OCI-M2 (cell line): ENCODE results near the gene TPSB2.
"Not testable (repeated sequence)": the region's sequence is repeated elsewhere in the genome, so short reads cannot be mapped to it uniquely, and the experiment has no call there.

ENCODE experiments used
- DNase-seq: peaks from one replicate; lab custom pipeline; 2025; ENCODE audit not compliant: unreplicated experiment; lab: John Stamatoyannopoulos, UW

TPSB2 gene

DNA sequence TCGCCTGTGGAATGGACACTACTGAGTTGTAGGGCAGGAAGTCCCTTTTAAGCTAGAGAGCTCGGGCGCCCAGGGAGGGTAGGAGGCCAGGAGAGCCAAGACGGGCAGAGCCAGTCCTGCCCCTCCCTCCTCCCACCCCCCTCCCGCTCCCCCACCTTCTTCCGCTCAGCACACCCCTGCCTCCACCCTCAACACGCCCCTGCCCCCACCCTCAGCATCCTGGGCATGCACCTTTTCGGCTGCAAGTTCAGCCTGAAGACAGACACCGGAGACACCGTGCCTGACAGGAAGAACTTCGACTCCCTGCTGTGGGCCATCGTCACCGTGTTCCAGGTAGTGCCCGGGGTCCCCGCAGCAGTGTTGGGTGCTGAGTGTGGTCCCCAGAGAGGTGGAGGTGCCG, 23.2 kb downstream of the TPSB2 start:
- DNase-seq, result no peak

- no peak for DNase-seq
These were observed 23.7 kb downstream of the TPSB2 start for GRCh38 chr16:1206326-1206725.

DNA sequence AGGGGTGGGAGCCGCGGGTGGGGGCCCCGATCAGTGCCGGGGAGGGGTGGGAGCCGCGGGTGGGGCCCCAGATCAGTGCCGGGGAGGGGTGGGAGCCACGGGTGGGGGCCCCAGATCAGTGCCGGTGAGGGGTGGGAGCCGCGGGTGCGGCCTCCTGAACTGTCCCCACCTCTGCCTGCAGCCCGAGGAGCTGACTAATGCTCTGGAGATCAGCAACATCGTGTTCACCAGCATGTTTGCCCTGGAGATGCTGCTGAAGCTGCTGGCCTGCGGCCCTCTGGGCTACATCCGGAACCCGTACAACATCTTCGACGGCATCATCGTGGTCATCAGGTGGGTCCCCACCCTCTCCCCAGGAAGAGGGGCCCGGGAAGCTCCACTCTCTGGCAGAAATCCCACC, 25.1 kb downstream of the TPSB2 start:
- no peak for DNase-seq

DNA sequence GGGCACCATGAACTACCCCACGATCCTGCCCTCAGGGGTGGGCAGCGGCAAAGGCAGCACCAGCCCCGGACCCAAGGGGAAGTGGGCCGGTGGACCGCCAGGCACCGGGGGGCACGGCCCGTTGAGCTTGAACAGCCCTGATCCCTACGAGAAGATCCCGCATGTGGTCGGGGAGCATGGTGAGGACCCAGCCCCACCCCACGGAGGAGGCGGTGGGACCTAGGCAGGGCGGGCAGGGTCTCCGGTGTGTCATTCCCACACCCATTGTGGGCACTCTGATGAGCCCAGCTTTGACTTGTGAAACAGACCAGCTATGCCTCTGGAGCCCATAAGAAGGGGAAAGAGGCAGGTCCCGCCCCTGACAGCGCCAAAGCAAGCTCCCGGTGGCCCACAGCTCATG, 27.7 kb downstream of the TPSB2 start:
- DNase-seq, result no peak

- no peak for DNase-seq
These were observed 28.5 kb downstream of the TPSB2 start for GRCh38 chr16:1201444-1201843.

DNA sequence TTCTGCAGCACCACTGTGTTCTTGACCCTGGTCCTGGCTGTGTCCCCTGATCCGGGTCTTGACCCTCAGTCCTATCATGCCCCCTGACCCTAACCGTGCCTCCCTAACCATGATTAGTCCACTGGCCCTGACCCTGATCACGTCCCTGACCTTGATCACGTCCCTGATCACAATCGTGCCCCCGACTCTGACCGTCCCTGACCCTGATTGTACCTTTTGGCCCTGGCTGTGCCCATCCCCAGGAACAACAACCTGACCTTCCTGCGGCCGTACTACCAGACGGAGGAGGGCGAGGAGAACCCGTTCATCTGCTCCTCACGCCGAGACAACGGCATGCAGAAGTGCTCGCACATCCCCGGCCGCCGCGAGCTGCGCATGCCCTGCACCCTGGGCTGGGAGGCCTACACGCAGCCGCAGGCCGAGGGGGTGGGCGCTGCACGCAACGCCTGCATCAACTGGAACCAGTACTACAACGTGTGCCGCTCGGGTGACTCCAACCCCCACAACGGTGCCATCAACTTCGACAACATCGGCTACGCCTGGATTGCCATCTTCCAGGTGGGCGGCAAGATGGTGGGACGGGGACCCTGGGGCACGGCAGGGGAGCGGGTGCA, 29.9 kb downstream of the TPSB2 start:
- DNase-seq, result no peak

- DNase-seq, result no peak
These were observed 30.5 kb downstream of the TPSB2 start for GRCh38 chr16:1199347-1200013.

DNA sequence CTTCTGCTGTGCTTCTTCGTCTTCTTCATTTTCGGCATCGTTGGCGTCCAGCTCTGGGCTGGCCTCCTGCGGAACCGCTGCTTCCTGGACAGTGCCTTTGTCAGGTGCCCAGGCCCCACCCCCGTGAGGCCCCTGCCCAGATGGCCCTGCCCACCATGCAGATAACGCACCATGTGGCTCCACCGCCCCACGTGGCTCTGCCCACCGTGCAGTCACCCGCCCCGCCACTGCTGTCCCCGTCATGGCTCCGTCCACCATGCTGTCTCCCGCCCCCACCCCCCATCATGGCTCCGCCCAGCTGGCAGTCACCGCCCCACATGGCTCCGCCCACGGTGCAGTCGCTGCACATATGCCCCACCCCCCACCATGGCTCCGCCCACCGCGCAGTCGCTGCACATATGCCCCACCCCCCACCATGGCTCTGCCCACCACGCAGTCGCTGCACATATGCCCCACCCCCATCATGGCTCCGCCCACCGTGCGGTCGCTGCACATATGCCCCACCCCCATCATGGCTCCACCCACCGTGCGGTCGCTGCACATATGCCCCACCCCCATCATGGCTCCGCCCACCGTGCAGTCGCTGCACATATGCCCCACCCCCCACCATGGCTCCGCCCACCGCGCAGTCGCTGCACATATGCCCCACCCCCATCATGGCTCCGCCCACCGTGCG, 31.2 kb downstream of the TPSB2 start:
- DNase-seq, result not testable (repeated sequence)

DNA sequence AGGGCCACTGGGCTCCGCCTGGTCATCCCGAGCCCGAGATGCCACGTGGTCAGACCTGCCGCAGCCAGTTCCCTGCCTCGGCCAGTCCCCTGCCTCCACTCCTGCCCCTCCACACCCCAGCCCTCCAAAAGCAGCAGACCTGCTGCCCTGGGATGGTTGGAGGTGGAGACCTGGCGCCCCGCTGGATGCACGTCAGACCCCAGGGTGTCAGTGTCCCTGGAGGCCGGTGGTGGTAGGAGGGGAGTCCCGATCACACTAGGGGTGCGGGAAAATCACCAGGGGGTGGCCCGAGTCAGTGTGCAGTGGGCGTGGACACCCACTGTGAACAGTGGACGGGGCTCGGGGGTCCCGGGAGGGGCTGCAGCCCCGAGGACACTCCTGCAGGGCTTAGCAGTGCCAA, 31.8 kb downstream of the TPSB2 start:
- no peak for DNase-seq

GRCh38 chr16:1197237-1197866, 32.6 kb downstream of the TPSB2 start:
- DNase-seq, result no peak

DNA sequence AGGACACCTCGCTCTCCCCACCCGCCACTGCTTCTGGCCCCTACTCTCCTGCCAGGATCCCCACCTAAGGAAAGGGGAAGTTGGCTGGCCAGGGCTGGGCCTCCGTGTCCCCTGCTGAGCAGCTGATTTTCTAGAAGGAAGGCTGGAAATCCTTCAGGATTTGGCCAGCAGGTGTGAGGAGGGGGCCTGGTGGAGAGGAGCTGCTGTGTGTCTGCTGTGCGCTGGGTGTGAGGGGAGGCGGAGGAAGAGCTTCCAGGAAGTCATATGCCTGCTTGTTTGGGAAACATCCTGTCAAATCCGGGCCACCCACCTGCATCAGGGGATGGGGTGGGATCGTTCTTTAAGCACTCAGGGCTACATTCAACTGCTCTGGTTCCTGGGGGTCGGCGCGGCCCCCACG, 33.5 kb downstream of the TPSB2 start:
- DNase-seq, result no peak

GRCh38 chr16:1195393-1195666, 34.7 kb downstream of the TPSB2 start:
- DNase-seq, result no peak

DNA sequence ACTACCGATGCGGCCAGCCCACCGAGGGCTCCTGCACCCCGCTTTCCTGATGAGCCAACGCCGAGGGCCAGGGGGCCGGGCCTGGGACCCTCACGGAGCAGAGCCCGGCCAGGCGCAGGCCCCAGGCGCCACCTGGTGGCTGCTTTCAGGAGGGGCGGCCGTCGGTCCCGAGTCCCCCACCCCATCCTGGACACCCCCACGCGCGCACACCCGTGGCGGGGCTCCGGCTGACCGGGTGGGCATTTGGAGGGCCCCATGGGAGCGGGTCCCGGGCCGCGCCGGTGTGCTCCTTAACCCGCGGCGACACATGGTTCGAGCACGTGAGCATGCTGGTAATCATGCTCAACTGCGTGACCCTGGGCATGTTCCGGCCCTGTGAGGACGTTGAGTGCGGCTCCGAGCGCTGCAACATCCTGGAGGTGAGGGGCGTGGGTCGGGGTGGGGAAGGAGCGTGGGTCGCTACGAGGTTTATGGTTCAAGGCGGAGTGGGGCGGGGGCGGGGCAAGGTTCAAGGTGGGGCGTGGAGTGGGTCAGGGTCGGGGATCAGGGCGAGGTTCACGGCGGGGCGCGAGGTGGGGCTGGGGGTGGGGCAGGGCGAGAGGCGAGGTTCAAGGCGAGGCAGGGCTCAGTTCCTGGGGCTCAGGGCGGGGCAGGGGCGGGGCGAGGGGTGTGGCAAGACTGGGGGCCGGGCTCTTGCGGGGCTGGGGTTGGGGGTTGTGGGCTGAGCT, 35.2 kb downstream of the TPSB2 start:
- no peak for DNase-seq

- DNase-seq, result no peak
These were observed 36.0 kb downstream of the TPSB2 start for GRCh38 chr16:1193825-1194581.

GRCh38 chr16:1193143-1193824, 36.7 kb downstream of the TPSB2 start:
- no peak for DNase-seq

DNA sequence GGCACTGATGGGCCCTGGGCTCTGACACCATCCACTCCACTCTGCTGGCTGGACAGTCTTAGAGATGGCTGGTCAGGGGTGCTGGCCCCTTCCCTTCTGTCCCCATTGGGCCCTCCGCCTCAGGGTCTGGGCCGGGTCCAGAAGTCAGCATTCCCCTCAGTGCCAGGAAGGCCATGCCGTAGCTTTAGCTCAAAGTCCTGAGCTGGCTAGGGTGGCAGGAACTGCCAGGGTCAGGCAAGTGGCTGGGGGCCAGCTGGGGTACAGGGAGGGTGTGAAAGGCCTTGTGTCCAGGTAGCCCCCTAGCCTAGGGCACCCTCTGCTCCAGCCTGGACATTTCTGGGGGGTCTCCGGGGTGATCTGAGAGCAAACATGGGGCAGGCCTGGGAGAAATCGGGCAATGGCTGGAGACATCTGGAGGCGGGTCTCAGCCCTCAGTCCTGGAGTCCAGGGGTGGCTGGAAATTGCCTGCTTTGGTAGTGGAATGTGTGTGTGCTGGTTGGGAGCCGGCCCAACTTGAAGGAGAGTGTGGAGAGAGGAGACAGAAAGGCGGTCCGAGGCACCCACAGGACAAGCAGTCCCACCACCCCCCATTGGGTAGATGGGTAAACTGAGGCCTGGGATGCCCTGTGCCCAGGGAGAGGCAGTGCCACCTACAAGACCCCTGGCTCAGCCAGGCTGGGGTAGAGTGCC, 37.5 kb downstream of the TPSB2 start:
- no peak for DNase-seq

DNA sequence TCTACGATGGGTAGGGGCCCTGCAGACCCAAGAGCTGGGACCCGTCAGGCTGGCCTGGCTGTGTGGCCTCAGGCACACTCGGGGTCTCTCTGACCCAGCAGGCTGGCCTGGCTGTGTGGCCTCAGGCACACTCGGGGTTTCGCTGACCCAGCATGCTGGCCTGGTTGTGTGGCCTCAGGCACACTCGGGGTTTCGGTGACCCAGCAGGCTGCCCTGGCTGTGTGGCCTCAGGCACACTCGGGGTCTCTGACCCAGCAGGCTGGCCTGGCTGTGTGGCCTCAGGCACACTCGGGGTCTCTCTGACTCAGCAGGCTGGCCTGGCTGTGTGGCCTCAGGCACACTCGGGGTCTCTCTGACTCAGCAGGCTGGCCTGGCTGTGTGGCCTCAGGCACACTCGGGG, 39.2 kb downstream of the TPSB2 start:
- not testable (repeated sequence) for DNase-seq

DNA sequence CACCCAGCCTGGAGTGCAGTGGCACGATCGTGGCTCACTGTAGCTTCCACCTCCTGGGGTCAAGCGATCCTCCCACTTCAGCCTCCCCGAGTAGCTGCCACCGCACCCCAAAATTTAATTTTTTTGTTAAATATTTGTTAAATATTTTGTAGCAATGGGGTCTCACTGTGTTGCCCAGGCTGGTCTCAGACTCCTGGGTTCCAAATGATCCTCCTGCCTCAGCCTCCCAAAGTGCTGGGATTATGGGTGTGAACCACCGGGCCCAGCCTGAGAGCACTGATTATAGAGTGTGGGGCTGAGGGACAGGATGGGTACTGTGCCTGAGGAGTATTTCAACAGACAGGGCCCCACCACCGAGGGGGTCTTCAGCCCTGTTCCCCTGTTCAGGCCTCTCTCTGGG, 40.5 kb downstream of the TPSB2 start:
- no peak for DNase-seq

- no peak for DNase-seq
These were observed 41.4 kb downstream of the TPSB2 start for GRCh38 chr16:1188432-1189189.
